LNCAP (cell line): ENCODE data around the gene TXNDC17.

Experiments used
- CTCF ChIP-seq: fragments of 450-650 bp; IDR thresholded peaks from 2 replicates; pipeline ENCODE4 v1.5.1; 2017; ENCODE audit warnings: mild to moderate bottlenecking

The TXNDC17 gene

GRCh38 chr17:6626616-6627015, 14.2 kb upstream of the TXNDC17 start:
- no peak for TF ChIP-seq CTCF

GRCh38 chr17:6627019-6627418, 13.8 kb upstream of the TXNDC17 start:
- no peak for TF ChIP-seq CTCF

- TF ChIP-seq CTCF = no peak
These were observed 10.5 kb upstream of the TXNDC17 start for GRCh38 chr17:6630390-6630789.

- TF ChIP-seq CTCF = no peak
These were observed 8.3 kb upstream of the TXNDC17 start for GRCh38 chr17:6632530-6632929.

GRCh38 chr17:6633263-6633662, 7.6 kb upstream of the TXNDC17 start:
- TF ChIP-seq CTCF = no peak

- TF ChIP-seq CTCF = no peak
These were observed 4.8 kb upstream of the TXNDC17 start for GRCh38 chr17:6636105-6636504.

GRCh38 chr17:6636616-6637457, 4.0 kb upstream of the TXNDC17 start:
- no peak for TF ChIP-seq CTCF

- no peak for TF ChIP-seq CTCF
These were observed 3.4 kb upstream of the TXNDC17 start for GRCh38 chr17:6637458-6637840.
